Left lobe of liver (tissue), 2 donors: ENCODE measurements around the gene KMT5B. TPM values are rescaled to one million over a fixed set of nuclear protein-coding genes. Genes with fewer than 3 reads are reported as not detected.
A peak's percentile ranks its signal among the peaks of the same experiment; 100 is the strongest.

ENCODE experiments used
- ATAC-seq: fragments of 200-7000 bp; cut with Tn5 transposase; one replicate; pipeline ENCODE4 v1.9.1; 2020; ENCODE audit warnings: mild to moderate bottlenecking, moderate library complexity
- DNase-seq: peaks from one replicate; pipeline ENCODE4 v3.0.0-alpha.2; 2020; ENCODE audit warnings: low spot score
- total RNA-seq: library from RNA; stranded (reverse); gene quantifications from one replicate; pipeline ENCODE4 v1.2.1, GENCODE V29; 2021
- donor health status: DM: no; HTN: no; CAD: no; lungs with moderate emphysema.
- donor health status: DM: no; HTN: yes; CAD: no.

KMT5B gene
- total RNA-seq, 1 donor from 2014 or later, result 19.3 TPM

GRCh38 chr11:68121067-68121899, 91.8 kb downstream of the KMT5B start, which contains the start of gene CHKA:
Gene CHKA (minus strand): TSS chr11:68121388. CDS start chr11:68121177, 211 bp downstream.
- DNase-seq (peak; percentile 96), ATAC-seq (peak; percentile 86)

DNA sequence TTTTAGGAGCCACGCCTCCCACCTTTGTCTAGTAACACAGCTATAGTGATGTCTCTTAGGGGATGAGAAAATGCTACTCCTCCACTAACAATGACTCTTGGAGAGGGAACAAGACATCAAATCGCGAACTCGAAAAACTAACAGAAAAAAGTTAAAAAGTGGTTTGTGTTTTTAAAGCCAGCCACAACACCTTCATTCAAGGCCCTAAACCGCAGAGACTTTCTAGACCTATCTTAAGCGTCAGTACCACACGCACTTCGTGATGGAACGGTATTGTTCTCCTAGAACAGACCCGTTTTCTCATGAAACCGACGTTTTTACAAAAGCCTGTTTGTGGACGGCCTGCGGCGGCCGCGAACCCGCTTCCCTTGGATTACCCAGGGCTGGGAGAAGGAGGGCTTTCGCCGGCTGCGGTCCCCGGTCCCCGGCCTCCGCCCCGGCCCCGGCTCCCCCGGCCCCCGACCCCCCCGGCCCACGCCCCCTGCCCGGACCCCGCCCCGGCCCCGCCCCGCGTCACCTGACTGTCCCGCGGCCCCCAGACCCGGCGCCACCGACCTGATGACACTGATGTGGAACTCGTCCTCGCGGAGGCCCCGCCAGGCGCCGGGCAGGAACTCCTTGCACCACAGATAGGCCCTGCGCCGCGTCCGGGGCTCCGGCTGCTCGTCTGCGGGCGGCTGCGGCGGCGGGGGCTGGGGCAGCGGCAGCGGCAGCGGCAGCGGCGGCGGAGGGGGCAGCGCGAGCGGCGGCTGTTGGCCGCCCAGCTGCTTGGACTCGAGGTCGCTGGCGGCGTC, 92.6 kb downstream of the KMT5B start:
- DNase-seq (peak; percentile 74), ATAC-seq (peak; percentile 2)

GRCh38 chr11:68118706-68119448, 94.2 kb downstream of the KMT5B start:
- DNase-seq, result no peak
- ATAC-seq, result no peak

DNA sequence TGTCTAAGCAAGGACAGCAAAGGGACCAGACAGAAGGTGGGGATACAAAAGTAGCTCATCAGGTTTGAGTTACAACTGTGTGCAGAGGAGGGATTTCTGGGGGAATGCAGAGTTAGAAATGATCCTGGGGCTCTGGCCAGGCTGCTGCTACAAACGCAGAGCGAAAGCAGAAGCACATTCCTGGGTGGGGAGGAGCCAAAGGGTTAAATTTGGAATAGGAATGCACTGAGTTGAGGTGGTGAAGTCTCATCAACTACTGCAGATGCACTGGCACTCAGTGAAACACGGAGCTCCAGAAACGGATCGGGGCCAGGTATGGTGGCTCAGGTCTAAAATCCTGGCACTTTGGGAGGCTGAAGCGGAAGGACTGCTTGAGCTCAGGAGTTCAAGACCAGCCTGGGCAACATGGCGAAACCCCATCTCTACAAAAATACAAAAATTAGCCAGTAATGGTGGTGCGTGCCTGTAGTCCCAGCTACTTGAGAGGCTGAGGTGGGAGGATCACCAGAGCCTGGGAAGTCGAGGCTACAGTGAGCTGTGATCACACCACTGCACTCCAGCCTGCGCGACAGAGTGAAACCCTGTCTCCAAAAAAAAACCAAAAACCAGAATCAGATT, 95.1 kb downstream of the KMT5B start:
- DNase-seq (no peak), ATAC-seq (no peak)

GRCh38 chr11:68116974-68117373, 96.1 kb downstream of the KMT5B start:
- ATAC-seq, result no peak
- DNase-seq, result no peak

DNA sequence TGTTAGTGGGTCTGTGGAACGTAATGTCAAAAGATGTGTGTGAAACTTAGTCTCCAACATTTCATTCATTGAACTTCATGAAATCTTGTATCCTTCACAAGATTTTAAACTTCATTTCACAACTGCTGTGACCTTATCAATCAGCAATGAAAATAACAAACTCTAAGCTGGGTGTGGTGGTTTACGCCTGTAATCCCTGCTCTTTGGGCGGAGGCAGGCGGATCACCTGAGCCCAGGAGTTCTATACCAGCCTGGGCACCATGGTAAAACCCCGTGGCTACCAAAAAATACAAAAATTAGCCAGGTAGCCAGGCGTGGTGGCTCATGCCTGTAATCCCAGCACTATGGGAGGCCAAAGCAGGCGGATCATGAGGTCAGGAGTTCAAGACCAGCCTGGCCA, 97.0 kb downstream of the KMT5B start:
- DNase-seq (no peak), ATAC-seq (no peak)

GRCh38 chr11:68115285-68115684, 97.8 kb downstream of the KMT5B start:
- ATAC-seq, result peak; percentile 17
- DNase-seq, result peak; percentile 27

DNA sequence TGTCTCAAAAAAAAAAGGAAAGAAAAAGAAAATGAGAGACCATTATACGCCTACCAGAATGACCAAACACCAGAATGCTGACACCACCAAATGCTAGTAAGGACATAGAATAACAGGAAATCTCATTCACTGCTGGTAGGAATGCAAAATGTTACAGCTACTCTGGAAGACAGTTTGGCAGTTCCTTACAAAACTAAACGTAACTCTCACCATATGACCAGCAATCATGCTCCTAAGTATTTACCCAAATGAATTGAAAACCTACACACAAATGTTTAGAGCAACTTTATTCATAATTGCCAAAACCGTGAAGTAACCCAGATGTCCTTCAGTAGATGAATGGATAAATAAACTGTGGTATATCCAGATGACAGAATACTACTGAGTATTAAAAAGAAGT, 99.1 kb downstream of the KMT5B start:
- ATAC-seq, result peak; percentile 49
- no peak for DNase-seq

DNA sequence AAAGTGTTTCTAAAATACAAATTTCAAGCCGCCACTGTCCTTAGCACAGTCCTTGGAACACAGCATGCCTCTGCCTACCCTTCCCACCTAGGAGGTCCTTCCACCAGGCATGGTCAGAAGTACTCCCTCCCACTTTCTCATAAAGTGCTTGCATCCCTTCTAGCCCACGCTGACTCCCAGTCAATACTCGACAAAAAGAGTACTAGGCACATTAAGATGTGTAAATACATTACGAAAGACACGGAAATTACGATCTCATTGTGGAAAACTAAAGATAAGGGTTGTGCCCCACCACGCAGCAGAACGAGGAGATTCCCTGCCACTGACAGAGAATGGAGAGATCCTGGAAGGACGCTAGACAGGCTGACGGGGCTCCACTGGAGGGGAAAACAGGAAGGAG, 105.4 kb downstream of the KMT5B start:
- ATAC-seq, result peak; percentile 39
- no peak for DNase-seq

- ATAC-seq, result peak; percentile 80
- no peak for DNase-seq
Measured at GRCh38 chr11:68106165-68106940, 106.7 kb downstream of the KMT5B start.

Other genes with a start within 250 kb of the KMT5B start
- 18.9 TPM for gene UNC93B1, start 209.2 kb downstream of the KMT5B start, total RNA-seq
- 3.2 TPM for gene ALDH3B1, start 203.0 kb downstream of the KMT5B start, total RNA-seq
- 104 TPM for gene NDUFS8, start 182.6 kb downstream of the KMT5B start, total RNA-seq
- gene TCIRG1, start 174.3 kb downstream of the KMT5B start, total RNA-seq, result 66.5 TPM
- 15.5 TPM for gene CHKA, start 91.9 kb downstream of the KMT5B start, total RNA-seq
- 50.1 TPM for gene C11orf24, start 58.7 kb upstream of the KMT5B start, total RNA-seq
- gene LRP5, start 99.3 kb upstream of the KMT5B start, total RNA-seq, result 114 TPM
- gene PPP6R3, start 247.5 kb upstream of the KMT5B start, total RNA-seq, result 35.1 TPM